ENCODE measurements around the gene OCA2. TPM values are rescaled to one million over a fixed set of nuclear protein-coding genes. Genes with fewer than 3 reads are reported as not detected.

Gene OCA2
- total RNA-seq, 1 donor from 2014 or later: 0.26 TPM

- Histone ChIP-seq H3K27me3 (ENCODE audit: control insufficient read depth, insufficient read depth, low read length) (no peaks in the 10 kb centered on the region), H3K4me3 (ENCODE audit: low read depth, low read length) (no peak overlapping the region), H3K36me3 (ENCODE audit: control insufficient read depth, insufficient read depth, low read length) (no peaks in the 10 kb centered on the region)
- peak; percentile 73 for FAIRE-seq
- TF ChIP-seq CTCF (IDR thresholded peaks at IDR 0.05; ENCODE audit: insufficient read depth, low read length, severe bottlenecking): no peak
- no peak for DNase-seq (ENCODE audit: low read depth)
Observed at GRCh38 chr15:28037969-28038590, 61.0 kb downstream of the OCA2 start.

- H3K27me3 ChIP-seq (ENCODE audit: control insufficient read depth, insufficient read depth, low read length): no peaks in the 10 kb centered on the region
- no peak for FAIRE-seq
- no peak for TF ChIP-seq CTCF (IDR thresholded peaks at IDR 0.05; ENCODE audit: insufficient read depth, low read length, severe bottlenecking)
- no peak for DNase-seq (ENCODE audit: low read depth)
- no peaks in the 10 kb centered on the region for H3K36me3 ChIP-seq (ENCODE audit: control insufficient read depth, insufficient read depth, low read length)
- no peak overlapping the region for H3K4me3 ChIP-seq (ENCODE audit: low read depth, low read length)
Observed at GRCh38 chr15:28033443-28033842, 65.7 kb downstream of the OCA2 start.

- no peak for TF ChIP-seq CTCF (IDR thresholded peaks at IDR 0.05; ENCODE audit: insufficient read depth, low read length, severe bottlenecking)
- FAIRE-seq (no peak), DNase-seq (ENCODE audit: low read depth) (no peak)
- Histone ChIP-seq H3K36me3 (ENCODE audit: control insufficient read depth, insufficient read depth, low read length) (no peaks in the 10 kb centered on the region), H3K4me3 (ENCODE audit: low read depth, low read length) (no peak overlapping the region), H3K27me3 (ENCODE audit: control insufficient read depth, insufficient read depth, low read length) (no peaks in the 10 kb centered on the region)
Observed at GRCh38 chr15:28030801-28031200, 68.3 kb downstream of the OCA2 start.

GRCh38 chr15:28027714-28028076 lies 71.4 kb downstream of the OCA2 start:
- TF ChIP-seq CTCF (IDR thresholded peaks at IDR 0.05; ENCODE audit: insufficient read depth, low read length, severe bottlenecking): no peak
- FAIRE-seq: no peak
- Histone ChIP-seq H3K27me3 (ENCODE audit: control insufficient read depth, insufficient read depth, low read length) (no peaks in the 10 kb centered on the region), H3K36me3 (ENCODE audit: control insufficient read depth, insufficient read depth, low read length) (no peaks in the 10 kb centered on the region), H3K4me3 (ENCODE audit: low read depth, low read length) (no peak overlapping the region)
- DNase-seq (ENCODE audit: low read depth): no peak

GRCh38 chr15:28026764-28027713 lies 72.1 kb downstream of the OCA2 start:
- no peaks in the 10 kb centered on the region for H3K27me3 ChIP-seq (ENCODE audit: control insufficient read depth, insufficient read depth, low read length)
- no peaks in the 10 kb centered on the region for H3K36me3 ChIP-seq (ENCODE audit: control insufficient read depth, insufficient read depth, low read length)
- H3K4me3 ChIP-seq (ENCODE audit: low read depth, low read length): no peak overlapping the region
- no peak for TF ChIP-seq CTCF (IDR thresholded peaks at IDR 0.05; ENCODE audit: insufficient read depth, low read length, severe bottlenecking)
- no peak for DNase-seq (ENCODE audit: low read depth)
- FAIRE-seq: peak; percentile 28
